Pancreas (tissue), 10 donors: Measurements from ENCODE around the gene DCDC2C. TPM values are rescaled to one million over a fixed set of nuclear protein-coding genes. Genes with fewer than 3 reads are reported as not detected.
A peak's percentile ranks its signal among the peaks of the same experiment; 100 is the strongest.

Experiments used
- ATAC-seq, 4 donors: fragments of 200-7000 bp; cut with Tn5 transposase; one replicate each; pipeline versions ENCODE4 v1.8.0 to v1.9.1; 2020; ENCODE audit warnings: mild to moderate bottlenecking in 4 of 4, moderate library complexity in 4 of 4
- DNase-seq, 6 donors: peaks; one replicate each; pipeline ENCODE4 v3.0.0-alpha.2; 2020
- FAIRE-seq: peaks from 2 replicates; lab custom pipeline; 2012; peaks lifted over from hg19 to GRCh38; lab: Jason Lieb, UNC
- H3K27ac ChIP-seq, 4 donors: fragments of 200-600 bp; sonication (generic); 1 replicate in 3 of 4; 2 replicates in 1 of 4; pipeline versions ENCODE4 v1.5.0 to v1.8.0; 2020
- H3K27me3 ChIP-seq, 4 donors: fragments of 200-600 bp; one replicate each; pipeline ENCODE4 v1.8.0; 2021
- H3K36me3 ChIP-seq, 3 donors: fragments of 200-600 bp; sonication (generic) in 1 of 3; one replicate each; pipeline versions ENCODE4 v1.5.0 to v1.8.0; 2020 to 2021
- H3K4me1 ChIP-seq, 3 donors: fragments of 200-600 bp; one replicate each; pipeline ENCODE4 v1.8.0; 2021
- H3K4me3 ChIP-seq, 4 donors: fragments of 200-600 bp; sonication (generic) in 2 of 4; one replicate each; pipeline versions ENCODE4 v1.5.0 to v1.8.0; 2020 to 2021
- H3K9me3 ChIP-seq, 4 donors: fragments of 200-600 bp; one replicate each; pipeline ENCODE4 v1.8.0; 2021
- WGBS, 2 donors: extraction: QIAGEN DNeasy Blood & Tissue Kit; methylation state at CpG; one replicate each; pipeline ENCODE4 v1.1.7; 2013; 5-methylcytosine and 5-hydroxymethylcytosine counted together
- intact Hi-C, 3 donors: fragments of 100-400 bp; cut with DNase I; formaldehyde crosslinking; loops; one replicate each; pipeline versions ENCODE4 v1.11.1 to v1.14.2; 2022
- polyA plus RNA-seq, 2 donors: library from polyadenylated mRNA; stranded (reverse); fragments of 200-250 nt; gene quantifications; one replicate each; pipeline ENCODE4 v1.2.3, GENCODE V29; 2013
- total RNA-seq, 6 donors: library from RNA; stranded (reverse); fragmentation: NEBNext Ultra II Directional in 4 of 6; extraction: Animal tissue kit (Norgen Biotek cat#: 25700) in 4 of 6; gene quantifications; one replicate each; pipeline versions ENCODE4 v1.2.1 to v1.2.4, GENCODE V29; 2021 to 2023
- TF ChIP-seq, protein P1 (sequence below), 4 donors: fragments of 200-600 bp; sonication (generic) in 3 of 4; IDR thresholded peaks; one replicate each; pipeline versions ENCODE4 v1.5.0 to v1.8.0; 2021; ENCODE audit warnings: antibody characterized with exemption in 4 of 4
- donor health status: healthy with polysubstance abuse.
- donor health status: DM: no; HTN: no; CAD: no; lungs with moderate emphysema.
- donor health status: DM: no; HTN: no; CAD: no.
- donor health status: control.
- donor health status: control.
- donor health status: Bipolar disorder and iron deficiency.
- donor health status: DM: yes; HTN: yes; CAD: no.
- donor health status: DM: no; HTN: no; CAD: no.
- donor health status: DM: no; HTN: no; CAD: no.
- donor health status: DM: yes; HTN: yes; CAD: no.

The DCDC2C gene
- total and polyA plus RNA-seq, 8 donors, result not detected

DNA sequence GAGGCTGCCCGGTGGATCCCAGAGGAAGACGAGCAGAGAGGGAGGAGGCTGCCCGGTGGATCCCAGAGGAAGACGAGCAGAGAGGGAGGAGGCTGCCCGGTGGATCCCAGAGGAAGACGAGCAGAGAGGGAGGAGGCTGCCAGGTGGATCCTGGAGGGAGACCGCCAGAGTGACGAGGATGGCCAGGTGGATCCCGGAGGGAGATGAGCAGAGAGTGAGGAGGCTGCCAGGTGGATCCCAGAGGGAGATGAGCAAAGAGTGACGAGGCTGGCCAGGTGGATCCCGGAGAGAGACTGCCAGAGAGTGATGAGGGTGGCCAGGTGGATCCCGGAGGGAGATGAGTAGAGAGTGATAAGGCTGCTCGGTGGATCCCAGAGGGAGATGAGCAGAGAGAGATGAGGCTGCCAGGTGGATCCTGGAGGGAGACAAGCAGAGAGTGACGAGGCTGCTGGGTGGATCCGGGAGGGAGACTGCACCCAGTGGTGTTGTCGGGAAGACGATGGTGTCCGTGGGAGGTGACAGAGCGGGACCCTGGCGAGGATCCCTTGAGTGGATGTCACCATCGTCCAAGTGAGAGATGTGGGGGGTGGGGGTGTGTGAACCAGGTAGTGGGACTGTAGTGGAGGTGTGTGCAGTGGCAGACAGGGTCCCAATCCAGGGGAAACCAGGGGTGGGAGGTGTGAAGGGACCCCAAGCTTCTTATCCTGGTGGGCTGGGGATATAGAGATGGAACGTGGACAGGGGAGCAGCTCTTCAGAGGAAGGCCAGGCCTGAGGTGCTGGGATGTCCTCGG lies 22.3 kb downstream of the DCDC2C start:
- ATAC-seq (no peak), FAIRE-seq (no peak), DNase-seq (peak in 1 of 6 donors; percentile 67)
- TF ChIP-seq, protein P1, sequence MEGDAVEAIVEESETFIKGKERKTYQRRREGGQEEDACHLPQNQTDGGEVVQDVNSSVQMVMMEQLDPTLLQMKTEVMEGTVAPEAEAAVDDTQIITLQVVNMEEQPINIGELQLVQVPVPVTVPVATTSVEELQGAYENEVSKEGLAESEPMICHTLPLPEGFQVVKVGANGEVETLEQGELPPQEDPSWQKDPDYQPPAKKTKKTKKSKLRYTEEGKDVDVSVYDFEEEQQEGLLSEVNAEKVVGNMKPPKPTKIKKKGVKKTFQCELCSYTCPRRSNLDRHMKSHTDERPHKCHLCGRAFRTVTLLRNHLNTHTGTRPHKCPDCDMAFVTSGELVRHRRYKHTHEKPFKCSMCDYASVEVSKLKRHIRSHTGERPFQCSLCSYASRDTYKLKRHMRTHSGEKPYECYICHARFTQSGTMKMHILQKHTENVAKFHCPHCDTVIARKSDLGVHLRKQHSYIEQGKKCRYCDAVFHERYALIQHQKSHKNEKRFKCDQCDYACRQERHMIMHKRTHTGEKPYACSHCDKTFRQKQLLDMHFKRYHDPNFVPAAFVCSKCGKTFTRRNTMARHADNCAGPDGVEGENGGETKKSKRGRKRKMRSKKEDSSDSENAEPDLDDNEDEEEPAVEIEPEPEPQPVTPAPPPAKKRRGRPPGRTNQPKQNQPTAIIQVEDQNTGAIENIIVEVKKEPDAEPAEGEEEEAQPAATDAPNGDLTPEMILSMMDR (IDR thresholded peaks at IDR 0.05), result no peak
- WGBS, 2 donors, result 45 to 63% methylated on average over 23 of the region's 23 CpGs
- intact Hi-C loops, result no loop called here
- no peak overlapping the region for H3K4me3 ChIP-seq
- H3K9me3 ChIP-seq, result no peaks in the 10 kb centered on the region
- H3K36me3 ChIP-seq, result no peaks in the 10 kb centered on the region
- H3K27ac ChIP-seq, result no peak overlapping the region
- H3K27me3 ChIP-seq, result no peaks in the 10 kb centered on the region
- H3K4me1 ChIP-seq, result peaks cover 0 to 2% (median 0%) of the 10 kb centered on the region in 3 donors

DNA sequence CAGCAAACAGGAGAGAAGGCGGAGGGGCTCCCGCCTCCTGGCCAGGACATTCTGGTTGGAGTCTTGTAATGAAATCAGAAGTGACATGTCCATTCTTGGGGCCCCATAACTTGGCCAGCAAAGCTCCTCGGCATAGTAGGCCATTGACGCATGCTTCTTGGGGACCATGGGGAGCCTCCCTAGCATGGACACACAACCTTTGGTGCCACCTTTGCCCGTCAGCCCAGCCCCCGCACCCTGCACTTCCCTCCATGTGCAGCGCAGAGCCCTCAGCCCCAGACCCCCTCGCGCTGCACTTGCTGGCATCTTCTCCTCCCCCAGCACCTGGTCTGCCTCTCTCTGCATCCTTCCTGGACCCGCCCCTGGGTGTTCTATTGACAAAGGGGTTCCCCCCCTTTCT lies 23.1 kb downstream of the DCDC2C start:
- no peak overlapping the region for H3K27ac ChIP-seq
- DNase-seq (no peak), ATAC-seq (no peak), FAIRE-seq (no peak)
- TF ChIP-seq, protein P1 (IDR thresholded peaks at IDR 0.05), result no peak
- H3K4me3 ChIP-seq, result no peak overlapping the region
- peaks cover 0 to 2% (median 0%) of the 10 kb centered on the region in 3 donors for H3K4me1 ChIP-seq
- no peaks in the 10 kb centered on the region for H3K36me3 ChIP-seq
- intact Hi-C loops, result no loop called here
- WGBS, 2 donors, result 54 to 67% methylated on average over 10 of the region's 10 CpGs
- H3K9me3 ChIP-seq, result no peaks in the 10 kb centered on the region
- no peaks in the 10 kb centered on the region for H3K27me3 ChIP-seq

DNA sequence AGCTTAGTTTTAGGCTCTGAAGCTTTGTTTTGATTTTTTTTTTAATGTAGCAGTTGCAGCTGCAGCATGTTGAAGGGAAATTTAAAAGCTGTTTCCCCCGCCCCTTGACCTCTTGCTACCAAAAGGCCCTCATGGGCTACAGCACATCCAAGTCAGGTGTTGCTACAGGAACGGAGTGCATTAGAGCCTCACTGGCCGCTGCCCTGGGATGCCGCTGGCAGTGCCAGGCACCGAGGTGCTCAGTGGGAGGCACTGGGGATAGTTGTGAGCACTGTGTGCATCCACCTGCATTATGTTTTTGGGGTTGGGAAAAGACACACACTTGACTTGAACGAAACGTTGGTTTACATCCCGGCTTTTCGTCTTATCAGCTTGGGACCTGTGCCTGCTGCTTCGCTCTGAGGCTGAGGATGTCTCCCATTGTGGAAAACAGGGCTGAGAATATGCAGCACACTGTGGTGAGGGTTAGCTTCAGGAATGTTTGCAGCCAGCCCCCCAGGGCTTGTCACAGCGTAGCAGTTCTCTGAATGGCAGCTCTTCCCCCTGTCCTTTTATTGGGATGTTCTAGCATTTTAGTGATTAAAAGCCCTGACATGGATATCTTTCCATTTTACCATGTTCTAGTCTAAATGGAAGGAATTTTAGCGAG lies 24.1 kb downstream of the DCDC2C start:
- H3K9me3 ChIP-seq, result no peaks in the 10 kb centered on the region
- intact Hi-C loops, result no loop called here
- H3K4me3 ChIP-seq, result no peak overlapping the region
- no peaks in the 10 kb centered on the region for H3K36me3 ChIP-seq
- no peaks in the 10 kb centered on the region for H3K27me3 ChIP-seq
- DNase-seq (no peak), FAIRE-seq (no peak), ATAC-seq (no peak)
- TF ChIP-seq, protein P1 (IDR thresholded peaks at IDR 0.05), result no peak
- 34 to 35% methylated on average over 12 of the region's 12 CpGs for WGBS, 2 donors
- H3K27ac ChIP-seq, result no peak overlapping the region
- peaks cover 0 to 2% (median 0%) of the 10 kb centered on the region in 3 donors for H3K4me1 ChIP-seq

DNA sequence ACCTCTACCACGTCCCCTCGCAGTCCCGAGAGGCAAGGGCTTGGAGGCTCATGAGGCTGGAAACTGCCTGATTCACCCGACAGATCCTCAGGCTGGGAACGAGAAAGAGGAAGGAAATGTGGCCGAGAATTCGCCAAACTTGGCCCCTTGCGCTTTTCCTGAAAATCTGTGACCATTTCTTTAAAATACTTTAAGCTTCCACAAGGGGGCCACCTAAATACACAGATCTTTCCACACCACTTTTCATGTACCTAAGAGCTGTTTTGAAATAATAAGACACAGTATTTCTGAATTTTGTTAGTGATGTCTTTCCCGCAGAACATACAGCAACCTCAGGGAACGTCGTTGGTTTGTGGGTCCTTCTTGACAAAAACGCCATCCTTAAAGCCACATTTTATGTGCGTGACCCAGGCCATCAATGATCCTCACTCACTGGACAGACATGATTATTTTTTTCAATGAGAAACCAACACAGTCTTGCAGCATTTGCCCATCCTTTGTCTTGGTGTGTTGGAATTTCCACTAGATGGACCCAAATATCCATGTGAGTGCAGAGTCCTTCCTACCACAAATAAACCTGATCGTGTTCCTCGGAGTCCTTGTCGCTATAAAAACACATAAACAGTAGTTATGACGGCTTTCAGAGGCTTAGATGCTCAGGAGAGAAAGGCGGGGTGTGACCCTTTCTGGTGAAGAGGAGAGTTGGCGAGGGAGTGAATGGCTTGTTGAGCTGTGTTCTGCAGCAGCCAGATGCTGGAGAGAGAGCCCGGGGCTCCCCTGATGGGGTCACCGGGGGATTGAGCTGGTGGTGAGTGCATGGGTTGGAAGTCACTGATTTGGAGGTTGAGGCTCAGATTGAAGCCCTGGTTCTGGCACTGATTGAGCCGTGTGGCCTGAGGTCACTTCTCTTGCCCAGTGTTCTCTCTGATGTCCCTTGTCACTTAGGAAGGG lies 25.0 kb downstream of the DCDC2C start:
- Histone ChIP-seq H3K4me3 (no peak overlapping the region), H3K27ac (no peak overlapping the region), H3K4me1 (peaks cover 0 to 2% (median 0%) of the 10 kb centered on the region in 3 donors), H3K9me3 (no peaks in the 10 kb centered on the region), H3K36me3 (no peaks in the 10 kb centered on the region), H3K27me3 (no peaks in the 10 kb centered on the region)
- intact Hi-C loops, result no loop called here
- no peak for DNase-seq
- TF ChIP-seq, protein P1 (IDR thresholded peaks at IDR 0.05), result peak in 3 of 4 donors; percentile 49 to 61 (median 54)
- WGBS, 2 donors, result 27 to 29% methylated on average over 22 of the region's 22 CpGs
- no peak for FAIRE-seq
- peak in 3 of 4 donors; percentile 57 to 67 (median 62) for ATAC-seq
